ENCODE measurements around the gene ANKRD45. TPM values are rescaled to one million over a fixed set of nuclear protein-coding genes. Genes with fewer than 3 reads are reported as not detected.
"Not testable (repeated sequence)": the region's sequence is repeated elsewhere in the genome, so short reads cannot be mapped to it uniquely, and the experiment has no call there.

Gene ANKRD45
- total RNA-seq, 1 donor from 2014 or later = 3.1 TPM

- Mint-ChIP-seq H3K27me3 (no peaks in the 10 kb centered on the region), H3K9me3 (no peaks in the 10 kb centered on the region), H3K36me3 (no peaks in the 10 kb centered on the region), H3K4me1 (ENCODE audit: unreplicated experiment) (no peaks in the 10 kb centered on the region), H3K27ac (no peak overlapping the region), H3K4me3 (no peak overlapping the region)
- no peak for TF ChIP-seq CTCF (conservative IDR thresholded peaks at IDR 0.05)
- DNase-seq (ENCODE audit: extremely low spot score, unreplicated experiment) = no peak
These were observed 97.3 kb downstream of the ANKRD45 start for GRCh38 chr1:173572201-173572873.

GRCh38 chr1:173570370-173571007 lies 99.2 kb downstream of the ANKRD45 start:
- no peak for TF ChIP-seq CTCF (conservative IDR thresholded peaks at IDR 0.05)
- H3K27ac Mint-ChIP-seq = no peak overlapping the region
- H3K9me3 Mint-ChIP-seq = no peaks in the 10 kb centered on the region
- no peaks in the 10 kb centered on the region for H3K27me3 Mint-ChIP-seq
- no peaks in the 10 kb centered on the region for H3K4me1 Mint-ChIP-seq (ENCODE audit: unreplicated experiment)
- H3K36me3 Mint-ChIP-seq = no peaks in the 10 kb centered on the region
- H3K4me3 Mint-ChIP-seq = no peak overlapping the region
- DNase-seq (ENCODE audit: extremely low spot score, unreplicated experiment) = no peak

- Mint-ChIP-seq H3K9me3 (peaks cover 3% of the 10 kb centered on the region), H3K36me3 (no peaks in the 10 kb centered on the region), H3K27ac (no peak overlapping the region), H3K4me3 (no peak overlapping the region), H3K4me1 (ENCODE audit: unreplicated experiment) (no peaks in the 10 kb centered on the region), H3K27me3 (no peaks in the 10 kb centered on the region)
- no peak for TF ChIP-seq CTCF (conservative IDR thresholded peaks at IDR 0.05)
- no peak for DNase-seq (ENCODE audit: extremely low spot score, unreplicated experiment)
These were observed 101.2 kb downstream of the ANKRD45 start for GRCh38 chr1:173568483-173568882.

GRCh38 chr1:173563846-173564245 lies 105.8 kb downstream of the ANKRD45 start:
- not testable (repeated sequence) for H3K9me3 Mint-ChIP-seq; H3K36me3 Mint-ChIP-seq; H3K27me3 Mint-ChIP-seq; H3K4me3 Mint-ChIP-seq; H3K27ac Mint-ChIP-seq; H3K4me1 Mint-ChIP-seq (ENCODE audit: unreplicated experiment); DNase-seq (ENCODE audit: extremely low spot score, unreplicated experiment)

GRCh38 chr1:173562813-173563212 lies 106.8 kb downstream of the ANKRD45 start:
- Mint-ChIP-seq H3K36me3 (no peaks in the 10 kb centered on the region), H3K27ac (no peak overlapping the region), H3K4me1 (ENCODE audit: unreplicated experiment) (no peaks in the 10 kb centered on the region), H3K9me3 (peaks cover 3% of the 10 kb centered on the region), H3K4me3 (no peak overlapping the region), H3K27me3 (no peaks in the 10 kb centered on the region)
- peak; percentile 25 for TF ChIP-seq CTCF (conservative IDR thresholded peaks at IDR 0.05)
- DNase-seq (ENCODE audit: extremely low spot score, unreplicated experiment) = no peak

GRCh38 chr1:173561263-173561662 lies 108.4 kb downstream of the ANKRD45 start:
- DNase-seq (ENCODE audit: extremely low spot score, unreplicated experiment) = no peak
- no peaks in the 10 kb centered on the region for H3K36me3 Mint-ChIP-seq
- H3K4me1 Mint-ChIP-seq (ENCODE audit: unreplicated experiment) = no peaks in the 10 kb centered on the region
- peaks cover 3% of the 10 kb centered on the region for H3K9me3 Mint-ChIP-seq
- no peaks in the 10 kb centered on the region for H3K27me3 Mint-ChIP-seq
- no peak for TF ChIP-seq CTCF (conservative IDR thresholded peaks at IDR 0.05)
- no peak overlapping the region for H3K27ac Mint-ChIP-seq
- H3K4me3 Mint-ChIP-seq = no peak overlapping the region

All from type B pancreatic cell (in vitro differentiated cells).